ENCODE measurements around the gene ATP6V1B1. TPM values are rescaled to one million over a fixed set of nuclear protein-coding genes. Genes with fewer than 3 reads are reported as not detected.

Gene ATP6V1B1
- total RNA-seq, 1 donor from 2014 or later: 6.3 TPM

GRCh38 chr2:70931376-70932000 is 4.2 kb upstream of the ATP6V1B1 start:
- Mint-ChIP-seq H3K4me3 (no peak overlapping the region), H3K9me3 (no peaks in the 10 kb centered on the region), H3K4me1 (ENCODE audit: unreplicated experiment) (peaks cover 11% of the 10 kb centered on the region), H3K27ac (no peak overlapping the region), H3K36me3 (no peaks in the 10 kb centered on the region), H3K27me3 (peaks cover 16% of the 10 kb centered on the region)
- no peak for TF ChIP-seq CTCF (conservative IDR thresholded peaks at IDR 0.05)
- DNase-seq (ENCODE audit: extremely low spot score, unreplicated experiment): peak; percentile 54

GRCh38 chr2:70932631-70933230 is 3.0 kb upstream of the ATP6V1B1 start:
- Mint-ChIP-seq H3K27me3 (peaks cover 10% of the 10 kb centered on the region), H3K4me3 (no peak overlapping the region), H3K4me1 (ENCODE audit: unreplicated experiment) (peaks cover 12% of the 10 kb centered on the region), H3K36me3 (no peaks in the 10 kb centered on the region), H3K9me3 (no peaks in the 10 kb centered on the region), H3K27ac (no peak overlapping the region)
- DNase-seq (ENCODE audit: extremely low spot score, unreplicated experiment): peak; percentile 57
- no peak for TF ChIP-seq CTCF (conservative IDR thresholded peaks at IDR 0.05)

GRCh38 chr2:70934981-70935380 is 719 bp upstream of the ATP6V1B1 start:
- peaks cover 12% of the 10 kb centered on the region for H3K4me1 Mint-ChIP-seq (ENCODE audit: unreplicated experiment)
- peaks cover 15% of the 10 kb centered on the region for H3K27me3 Mint-ChIP-seq
- peak overlapping the region; percentile 68 for H3K27ac Mint-ChIP-seq
- peak; percentile 29 for DNase-seq (ENCODE audit: extremely low spot score, unreplicated experiment)
- TF ChIP-seq CTCF (conservative IDR thresholded peaks at IDR 0.05): no peak
- peak overlapping the region; percentile 72 for H3K4me3 Mint-ChIP-seq
- no peaks in the 10 kb centered on the region for H3K36me3 Mint-ChIP-seq
- no peaks in the 10 kb centered on the region for H3K9me3 Mint-ChIP-seq

DNA sequence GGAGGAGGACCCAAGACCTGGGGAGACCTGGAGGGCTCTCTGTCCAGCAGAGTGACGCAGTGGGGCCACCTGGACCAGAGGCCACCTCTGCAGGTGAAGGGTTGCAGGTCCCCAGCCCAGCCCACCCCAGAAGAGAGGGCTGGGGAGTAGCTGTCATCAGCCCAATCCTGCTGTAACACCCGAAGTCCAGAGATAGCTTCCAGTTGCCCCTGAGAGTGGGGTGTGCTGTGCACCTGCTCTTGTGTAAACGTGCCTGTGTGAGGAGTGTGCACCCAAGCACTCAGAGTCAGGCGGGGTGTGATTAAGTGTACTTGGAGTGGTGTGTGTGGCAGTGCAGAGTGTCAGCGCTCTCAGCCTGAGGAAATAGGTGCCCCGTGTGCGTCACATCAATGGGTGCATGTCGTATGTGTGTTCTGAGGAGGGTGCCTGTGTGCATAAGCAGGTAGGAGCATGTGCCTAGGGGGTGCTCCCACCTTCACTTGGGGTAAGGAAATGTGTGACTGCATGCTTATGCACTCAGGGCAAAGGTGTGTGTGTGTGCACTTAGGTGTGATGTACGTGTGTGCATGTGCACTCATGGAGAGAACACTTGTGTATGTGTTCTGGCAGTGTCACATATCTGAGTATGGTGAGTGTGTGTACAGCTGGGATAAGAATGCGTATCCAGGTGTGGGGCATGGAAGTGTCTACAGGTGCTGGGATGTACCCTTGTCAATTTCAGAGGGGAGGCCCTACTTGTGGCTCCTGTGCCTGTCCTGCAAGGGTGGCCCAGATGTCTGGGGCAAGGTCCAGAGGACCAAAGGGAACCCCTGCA is 672 bp downstream of the ATP6V1B1 start:
- TF ChIP-seq CTCF (conservative IDR thresholded peaks at IDR 0.05): no peak
- Mint-ChIP-seq H3K27me3 (peaks cover 22% of the 10 kb centered on the region), H3K36me3 (no peaks in the 10 kb centered on the region), H3K4me1 (ENCODE audit: unreplicated experiment) (peaks cover 13% of the 10 kb centered on the region), H3K9me3 (no peaks in the 10 kb centered on the region), H3K27ac (peak overlapping the region; percentile 50), H3K4me3 (no peak overlapping the region)
- peak; percentile 60 for DNase-seq (ENCODE audit: extremely low spot score, unreplicated experiment)

- no peaks in the 10 kb centered on the region for H3K9me3 Mint-ChIP-seq
- peaks cover 18% of the 10 kb centered on the region for H3K4me1 Mint-ChIP-seq (ENCODE audit: unreplicated experiment)
- no peak for TF ChIP-seq CTCF (conservative IDR thresholded peaks at IDR 0.05)
- DNase-seq (ENCODE audit: extremely low spot score, unreplicated experiment): no peak
- H3K36me3 Mint-ChIP-seq: no peaks in the 10 kb centered on the region
- no peak overlapping the region for H3K4me3 Mint-ChIP-seq
- peaks cover 27% of the 10 kb centered on the region for H3K27me3 Mint-ChIP-seq
- H3K27ac Mint-ChIP-seq: peak overlapping the region; percentile 72
These were observed 1.5 kb downstream of the ATP6V1B1 start for GRCh38 chr2:70936979-70937811.
